ENCODE data around the gene TSPAN9. TPM values are rescaled to one million over a fixed set of nuclear protein-coding genes. Genes with fewer than 3 reads are reported as not detected.
A peak's percentile ranks its signal among the peaks of the same experiment; 100 is the strongest.

TSPAN9 gene
- total RNA-seq, 1 donor from 2014 or later, result 70.8 TPM

DNA sequence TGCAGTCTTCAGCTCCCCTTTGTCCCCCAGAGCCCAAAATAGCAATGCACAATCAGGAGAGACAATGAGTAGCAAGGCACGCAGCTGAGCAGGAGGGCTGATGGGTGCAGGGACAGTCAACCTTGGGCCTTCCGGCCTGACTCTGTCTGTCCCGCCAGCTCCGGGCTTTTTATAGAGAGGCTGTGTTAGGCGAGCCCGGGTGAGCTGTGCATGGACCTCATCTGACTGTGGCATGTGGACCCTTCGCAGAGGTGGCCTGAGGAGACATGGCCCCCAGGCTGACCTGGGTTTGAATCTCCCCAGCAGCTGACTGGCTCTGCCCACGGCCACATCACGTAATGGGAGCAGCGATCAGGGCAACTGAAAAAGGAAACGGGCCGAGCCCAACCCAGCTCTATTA lies 177.9 kb downstream of the TSPAN9 start:
- DNase-seq, result no peak

- no peak for DNase-seq
These were observed 179.0 kb downstream of the TSPAN9 start for GRCh38 chr12:3256103-3256631.

DNA sequence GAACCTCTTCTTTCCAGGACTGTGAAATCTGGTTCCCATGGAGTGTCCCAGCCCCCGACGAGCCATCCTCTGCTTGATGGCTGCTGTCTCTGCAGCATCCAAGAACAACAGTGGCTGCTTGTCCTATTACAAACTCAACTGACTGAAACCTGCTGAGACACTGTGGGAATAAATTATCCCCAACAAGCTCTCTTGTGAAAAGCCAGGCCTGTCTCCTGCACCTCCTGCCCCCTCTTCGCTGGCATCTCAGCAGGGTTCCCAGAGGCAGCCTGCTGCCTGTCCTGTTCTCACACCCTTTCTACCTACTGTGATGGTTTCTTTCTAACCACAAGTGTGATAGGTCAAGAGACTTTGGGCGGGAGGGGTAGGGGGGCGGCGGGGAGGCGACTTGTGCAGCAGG lies 180.2 kb downstream of the TSPAN9 start:
- DNase-seq, result no peak

GRCh38 chr12:3259973-3260372 lies 182.8 kb downstream of the TSPAN9 start:
- DNase-seq, result no peak

- DNase-seq, result no peak
These were observed 184.7 kb downstream of the TSPAN9 start for GRCh38 chr12:3261782-3262359.

DNA sequence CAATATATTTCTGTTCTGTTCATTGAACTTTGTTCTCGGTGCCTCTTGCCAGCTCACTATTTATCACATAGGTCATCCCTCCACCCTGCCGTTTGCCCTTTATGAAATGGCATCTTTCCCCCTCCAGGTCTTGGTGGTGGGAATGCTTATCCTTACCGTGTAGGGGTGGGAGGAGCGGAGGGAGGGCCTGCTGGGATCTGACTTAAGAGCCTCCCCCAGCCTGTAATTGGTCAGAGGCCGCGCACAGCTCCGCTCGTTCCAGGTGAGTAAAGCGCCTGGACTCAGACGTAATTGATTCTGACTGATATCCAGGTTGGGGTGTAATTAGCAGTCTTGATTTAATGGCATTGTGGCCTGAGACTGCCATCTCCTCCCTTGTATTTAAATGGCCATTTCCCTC lies 185.3 kb downstream of the TSPAN9 start:
- DNase-seq, result no peak

GRCh38 chr12:3263282-3263681 lies 186.1 kb downstream of the TSPAN9 start:
- no peak for DNase-seq

- no peak for DNase-seq
These were observed 187.1 kb downstream of the TSPAN9 start for GRCh38 chr12:3263939-3264922.

- no peak for DNase-seq
These were observed 188.2 kb downstream of the TSPAN9 start for GRCh38 chr12:3265406-3265805.

DNA sequence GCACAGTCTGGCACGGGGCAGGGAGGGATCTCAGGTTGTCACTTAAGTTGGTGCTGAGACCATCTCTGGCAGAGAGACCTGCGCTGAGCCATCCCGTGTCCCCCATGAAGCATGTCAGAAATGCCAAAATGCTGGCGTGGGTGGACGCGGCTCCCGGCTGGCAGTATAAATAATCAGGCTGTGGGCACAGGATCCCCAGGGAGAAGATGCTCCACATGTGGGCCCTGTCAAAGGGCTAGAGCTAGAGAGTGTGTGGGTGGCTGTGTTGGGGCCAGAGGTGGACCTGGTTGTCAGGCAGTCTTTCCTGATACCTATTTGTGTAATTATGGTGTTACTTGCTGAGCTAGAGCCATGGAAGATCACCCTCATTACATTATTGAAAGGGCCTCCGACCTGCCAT lies 189.5 kb downstream of the TSPAN9 start:
- DNase-seq, result no peak

DNA sequence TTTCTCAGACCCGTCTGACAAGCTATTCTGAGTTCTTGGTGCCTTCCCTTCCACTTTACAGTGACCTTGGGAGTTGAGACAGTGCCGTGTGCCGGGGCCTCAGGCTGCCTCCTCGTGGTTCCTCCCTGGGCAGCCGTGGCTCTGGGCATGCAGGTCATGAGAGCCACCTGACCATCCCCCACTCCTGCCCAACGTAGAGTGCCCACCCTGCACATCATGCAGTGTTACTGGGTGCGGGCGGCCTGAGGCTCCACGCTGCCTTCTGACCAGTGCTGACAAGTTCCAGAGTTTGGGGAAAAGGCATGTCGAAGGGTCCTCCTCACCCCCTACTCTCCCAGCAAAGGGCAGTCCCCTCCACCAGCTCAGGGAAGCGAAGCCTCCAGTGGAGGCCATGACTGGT lies 190.5 kb downstream of the TSPAN9 start:
- DNase-seq, result peak; percentile 7

DNA sequence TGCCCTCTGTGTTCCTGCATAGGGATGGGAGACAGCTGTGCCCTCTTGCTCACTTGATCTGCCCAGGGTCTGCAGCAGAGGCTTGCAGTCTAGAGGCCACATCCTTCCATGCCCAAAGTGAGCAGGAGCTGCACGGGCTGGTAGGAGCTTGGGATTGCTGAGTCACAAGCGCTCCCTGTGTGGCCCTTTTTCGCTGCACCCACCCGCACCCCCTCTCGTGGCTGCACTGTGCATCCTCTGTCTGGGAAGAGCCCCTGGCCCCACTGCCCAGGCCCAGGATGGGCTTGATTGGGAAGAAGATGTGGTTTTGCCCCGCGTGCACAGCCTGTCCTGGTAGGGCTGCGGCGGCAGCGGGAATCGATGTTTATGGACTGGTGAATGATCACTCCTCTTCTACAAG lies 192.4 kb downstream of the TSPAN9 start:
- no peak for DNase-seq

DNA sequence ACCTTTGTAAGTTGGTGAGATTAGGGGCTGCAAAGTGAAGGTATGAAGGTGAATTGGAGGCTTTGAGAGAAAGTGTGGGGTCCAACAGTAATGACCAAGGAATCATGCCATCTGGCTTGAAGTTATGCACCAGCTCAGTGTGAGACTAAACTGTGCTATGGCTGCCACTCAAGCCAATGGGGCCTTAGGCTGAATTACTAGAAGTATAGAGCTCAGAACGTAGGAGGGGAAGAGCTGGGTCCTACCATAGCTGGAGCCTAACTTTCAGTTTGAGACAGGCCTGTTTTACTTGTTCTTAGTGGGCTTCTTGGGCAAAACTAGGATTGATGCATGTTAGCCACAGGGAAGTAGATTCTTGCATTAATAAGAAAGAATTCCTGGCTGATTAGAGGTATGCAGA lies 194.0 kb downstream of the TSPAN9 start:
- DNase-seq, result no peak

- no peak for DNase-seq
These were observed 194.5 kb downstream of the TSPAN9 start for GRCh38 chr12:3271639-3272038.

DNA sequence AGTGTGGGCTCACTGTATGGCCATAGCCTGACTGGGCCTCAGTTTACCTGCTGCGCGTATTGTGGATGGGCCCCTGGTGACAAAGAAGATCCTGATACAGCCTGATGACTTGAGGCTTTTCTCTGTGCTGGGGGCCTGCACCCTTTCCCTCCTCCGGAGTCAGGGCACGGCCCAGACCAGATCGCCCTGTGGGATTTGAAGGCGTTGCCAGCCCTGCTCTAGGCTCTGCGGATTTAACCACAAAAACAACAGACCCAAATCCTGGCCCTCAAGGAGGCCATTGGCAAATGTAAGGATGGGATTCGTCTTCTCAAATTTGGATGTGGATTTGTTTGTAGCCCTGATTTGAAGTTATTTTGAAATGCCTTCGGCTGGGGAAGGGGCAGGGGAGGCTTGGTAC lies 195.8 kb downstream of the TSPAN9 start:
- no peak for DNase-seq

DNA sequence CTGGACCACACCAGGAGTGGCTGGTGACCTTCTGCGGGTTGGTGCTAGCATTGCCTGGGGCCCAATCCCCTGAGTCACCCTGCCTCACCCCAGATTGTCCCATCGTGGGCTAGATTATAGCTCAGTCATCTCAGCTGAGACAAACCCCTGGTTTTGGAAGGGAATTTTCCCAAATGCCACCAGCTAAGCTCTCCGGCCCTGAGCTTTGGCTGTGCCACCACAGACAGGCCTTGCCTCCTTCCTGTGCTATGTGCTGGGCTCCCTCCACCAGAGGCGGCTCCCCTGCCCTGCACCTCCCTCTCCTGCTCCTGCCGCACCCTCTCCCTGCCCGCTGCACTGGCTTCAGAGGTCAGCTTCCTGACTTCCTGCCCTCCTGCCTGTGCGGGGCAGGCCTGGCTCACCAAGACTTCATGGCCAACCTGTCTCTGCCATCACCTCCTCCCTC lies 196.3 kb downstream of the TSPAN9 start:
- no peak for DNase-seq

GRCh38 chr12:3274664-3275063 lies 197.5 kb downstream of the TSPAN9 start:
- DNase-seq, result no peak

DNA sequence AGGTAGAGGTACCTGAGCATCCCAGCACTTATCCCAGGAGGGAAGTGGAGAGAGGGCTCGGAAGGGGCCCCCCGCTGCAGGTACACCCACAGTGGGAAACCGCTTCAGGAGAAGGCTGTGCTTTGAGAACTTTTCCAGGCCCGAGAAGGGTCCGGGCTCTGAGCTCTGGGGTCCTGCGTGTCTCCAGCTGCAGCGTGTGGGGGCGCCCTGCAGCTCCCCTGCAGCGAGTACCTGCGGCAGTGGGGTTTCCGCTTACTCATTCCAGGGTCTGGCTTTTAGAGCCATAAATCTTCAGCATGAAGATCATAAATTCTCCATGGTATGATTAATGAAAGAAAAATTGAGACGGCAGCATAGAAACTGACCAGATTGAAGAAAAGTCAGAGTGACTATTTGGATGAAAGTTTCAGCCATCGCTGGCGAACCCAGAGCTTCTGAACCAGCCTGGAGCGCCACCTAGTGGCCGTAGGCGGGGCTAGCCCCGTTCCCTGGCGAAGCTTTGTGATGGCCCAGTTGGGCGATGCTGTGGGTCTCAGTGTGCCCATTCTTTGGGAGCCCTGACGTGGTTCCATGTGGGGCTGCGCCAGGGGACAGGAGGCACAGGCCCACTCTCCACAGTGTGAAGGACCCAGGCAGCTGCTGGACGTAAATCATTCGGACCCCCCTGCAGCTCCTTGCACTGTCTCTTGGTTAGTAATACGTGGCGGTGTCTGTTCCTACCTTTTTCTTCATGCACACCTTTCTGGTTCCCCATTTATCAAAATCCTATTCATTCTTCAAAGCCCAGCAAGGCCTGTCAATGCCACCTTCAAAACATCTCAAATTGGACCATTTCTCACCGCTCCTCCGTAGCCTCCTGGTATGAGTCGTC lies 198.2 kb downstream of the TSPAN9 start:
- peak; percentile 83 for DNase-seq

GRCh38 chr12:3276226-3276625 lies 199.0 kb downstream of the TSPAN9 start:
- no peak for DNase-seq

DNA sequence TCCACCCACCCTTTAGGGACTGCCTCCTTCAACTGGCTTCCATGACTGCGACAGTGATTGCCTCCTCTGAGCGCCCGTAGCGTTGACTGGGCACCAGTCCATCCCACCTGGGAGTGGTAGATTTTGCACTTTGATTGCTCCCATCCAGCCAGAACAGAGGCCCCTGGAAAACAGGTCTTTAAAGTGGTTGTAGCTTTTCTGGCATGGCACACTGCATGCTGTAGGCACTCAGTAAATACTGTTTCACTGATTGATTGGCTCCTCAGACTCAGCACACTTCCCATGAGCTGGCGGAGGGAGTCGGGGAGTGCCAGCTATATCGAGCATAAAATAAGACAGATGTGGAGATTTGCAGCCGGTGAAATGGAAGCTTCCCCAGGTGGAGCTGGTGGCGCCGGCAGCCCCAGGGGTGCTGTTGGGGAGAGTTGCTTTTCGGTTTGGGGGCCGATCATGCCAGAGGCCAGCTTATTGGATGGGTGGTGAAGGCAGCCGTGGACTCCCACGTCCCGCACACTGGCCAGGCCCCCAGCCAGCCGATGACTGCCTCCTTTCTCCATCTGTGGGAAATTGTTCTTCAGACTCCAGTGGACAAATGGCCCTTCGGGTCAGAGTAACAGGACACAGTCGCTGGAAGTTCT lies 200.2 kb downstream of the TSPAN9 start:
- DNase-seq, result no peak

- no peak for DNase-seq
These were observed 201.7 kb downstream of the TSPAN9 start for GRCh38 chr12:3278681-3279414.

- no peak for DNase-seq
These were observed 202.2 kb downstream of the TSPAN9 start for GRCh38 chr12:3279415-3279780.

Data from dermis blood vessel endothelial cell (primary cell).